HepG2 (cell line): ENCODE measurements around the gene SIGLEC1. TPM values are rescaled to one million over a fixed set of nuclear protein-coding genes. Genes with fewer than 3 reads are reported as not detected.

Experiments used
- ATAC-seq: fragments of 200-7000 bp; cut with Tn5 transposase; 3 replicates; pipeline ENCODE4 v1.9.1; 2020; ENCODE audit warnings: mild to moderate bottlenecking, moderate library complexity
- BruUV-seq: library from RNA; stranded (reverse); fragments of 400-500 nt; replicated peaks from 2 replicates; lab custom pipeline; 2021; lab: Mats Ljungman, UMichigan
- CTCF ChIA-PET: fragments of 300-600 bp; formaldehyde crosslinking; extraction: SDS; loops from one replicate; lab custom pipeline; 2021; ENCODE audit warnings: low total read pairs, inconsistent platforms, low intra/inter-chr PET ratio; lab: Yijun Ruan, JAX
- POLR2A ChIA-PET: fragments of 350-600 bp; sonication (Branson Sonifier 250); formaldehyde crosslinking; loops from one replicate; lab custom pipeline; 2020; ENCODE audit warnings: antibody characterized with exemption, inconsistent platforms; lab: Yijun Ruan, JAX
- DNase-seq: peaks from one replicate; pipeline ENCODE4 v3.0.0-alpha.2; 2015; ENCODE audit warnings: low spot score
- FAIRE-seq: peaks from 3 replicates; lab custom pipeline; 2011; peaks lifted over from hg19 to GRCh38; lab: Jason Lieb, UNC
- H2AFZ ChIP-seq: one replicate; pipeline ENCODE4 v1.6.1; 2011; ENCODE audit warnings: low read length, inconsistent platforms
- H3K27ac ChIP-seq: fragments of 300-600 bp; 3 replicates; pipeline ENCODE4 v1.8.0; 2011; ENCODE audit warnings: mixed run types, mild to moderate bottlenecking, mixed read lengths, low read length, inconsistent platforms; ENCODE audit not compliant: insufficient read depth; ENCODE audit errors: extremely low read length
- H3K27me3 ChIP-seq, 2 experiments: fragments of 200-600 bp in 1 of 2; 2 replicates in 1 of 2; 3 replicates in 1 of 2; pipeline versions ENCODE4 v1.6.0 to v1.8.0; 2011; ENCODE audit warnings: low read length in 2 of 2, mild to moderate bottlenecking in 2 of 2, moderate library complexity in 2 of 2, inconsistent platforms in 1 of 2; ENCODE audit not compliant: insufficient read depth in 2 of 2, control insufficient read depth in 1 of 2
- H3K36me3 ChIP-seq, 2 experiments: fragments of 200-600 bp in 1 of 2; replicated peaks in 1 of 2; 2 replicates in 1 of 2; 3 replicates in 1 of 2; pipeline versions ENCODE4 v1.5.1 to v1.8.0; 2011; ENCODE audit warnings: low read length in 2 of 2, inconsistent platforms in 1 of 2; ENCODE audit not compliant: insufficient read depth in 2 of 2, control insufficient read depth in 1 of 2
- H3K4me1 ChIP-seq: 2 replicates; pipeline ENCODE4 v1.5.1; 2012; ENCODE audit warnings: low read length, inconsistent platforms; ENCODE audit not compliant: insufficient read depth
- H3K4me2 ChIP-seq: 2 replicates; pipeline ENCODE4 v1.6.0; 2011; ENCODE audit warnings: low read depth, low read length, inconsistent platforms
- H3K4me3 ChIP-seq, 3 experiments: fragments of 200-600 bp in 1 of 3; sonication (generic), shearing (Covaris generic) in 1 of 3; replicated peaks in 1 of 3; 2 replicates each; pipeline ENCODE4 v1.5.1; 2011 to 2016; ENCODE audit warnings: low read length in 3 of 3, inconsistent platforms in 2 of 3, low read depth in 2 of 3, mild to moderate bottlenecking in 2 of 3, control low read depth in 1 of 3, mixed read lengths in 1 of 3; ENCODE audit not compliant: insufficient read depth in 1 of 3
- H3K79me2 ChIP-seq: one replicate; pipeline ENCODE4 v1.6.1; 2011; ENCODE audit warnings: low read length, inconsistent platforms; ENCODE audit not compliant: insufficient read depth
- H3K9ac ChIP-seq: 2 replicates; pipeline ENCODE4 v1.6.0; 2011; ENCODE audit warnings: mild to moderate bottlenecking, low read depth, low read length, inconsistent platforms; ENCODE audit not compliant: insufficient read depth
- H3K9me3 ChIP-seq: 2 replicates; pipeline ENCODE4 v1.5.1; 2012; ENCODE audit warnings: mild to moderate bottlenecking, low read length
- H4K20me1 ChIP-seq: 2 replicates; pipeline ENCODE4 v1.6.0; 2011; ENCODE audit warnings: inconsistent platforms, mild to moderate bottlenecking, low read length, moderate library complexity; ENCODE audit not compliant: insufficient read depth
- ATRX ChIP-seq: sonication (generic); formaldehyde crosslinking; IDR thresholded peaks from 2 replicates; pipeline ENCODE4 v1.4.0; 2020; ENCODE audit warnings: missing genetic modification reagents, borderline replicate concordance
- CC2D1A ChIP-seq: sonication (generic); formaldehyde crosslinking; IDR thresholded peaks from 2 replicates; pipeline ENCODE4 v1.8.1; 2023; ENCODE audit warnings: mild to moderate bottlenecking, missing genetic modification reagents
- CHD4 ChIP-seq: fragments of 200-600 bp; sonication (generic); IDR thresholded peaks from 2 replicates; pipeline ENCODE4 v1.7.0; 2017; ENCODE audit warnings: mild to moderate bottlenecking, low read length, borderline replicate concordance
- FUBP1 ChIP-seq: sonication (generic); formaldehyde crosslinking; IDR thresholded peaks from 2 replicates; pipeline ENCODE4 v1.5.1; 2020; ENCODE audit warnings: missing genetic modification reagents, mild to moderate bottlenecking, borderline replicate concordance
- NRL ChIP-seq: sonication (generic); formaldehyde crosslinking; IDR thresholded peaks from 2 replicates; pipeline ENCODE4 v1.5.0; 2020; ENCODE audit warnings: missing genetic modification reagents, mild to moderate bottlenecking, moderate library complexity, borderline replicate concordance
- SMAD9 ChIP-seq: sonication (generic); formaldehyde crosslinking; IDR thresholded peaks from 2 replicates; pipeline ENCODE4 v1.5.1; 2020; ENCODE audit warnings: mild to moderate bottlenecking, missing genetic modification reagents
- THAP8 ChIP-seq: sonication (generic); formaldehyde crosslinking; IDR thresholded peaks from 2 replicates; pipeline ENCODE4 v1.5.1; 2020; ENCODE audit warnings: missing genetic modification reagents, mild to moderate bottlenecking, borderline replicate concordance
- ZNF737 ChIP-seq: sonication (generic); formaldehyde crosslinking; IDR thresholded peaks from 2 replicates; pipeline ENCODE4 v1.5.0; 2020; ENCODE audit warnings: missing genetic modification reagents, mild to moderate bottlenecking, borderline replicate concordance
- WGBS: methylation state at CpG from one replicate; pipeline ENCODE4 v1.1.6; 2017; ENCODE audit warnings: low lambda C conversion rate; 5-methylcytosine and 5-hydroxymethylcytosine counted together
- in situ Hi-C: cut with HindIII; loops from 2 replicates; pipeline ENCODE4 v1.10.0; 2017; ENCODE audit warnings: low pct_unique_long_range_greater_than_20kb; ENCODE audit not compliant: extremely low pct_ligation_motif_present
- intact Hi-C: fragments of 100-400 bp; cut with micrococcal nuclease; formaldehyde crosslinking; loops from one replicate; pipeline ENCODE4 v1.10.0; 2022; ENCODE audit not compliant: unreplicated experiment
- polyA plus RNA-seq, 8 experiments: library from polyadenylated mRNA; depleted of rRNA in 3 of 8; stranded (reverse) in 7 of 8; unstranded in 1 of 8; fragments of >200 nt; fragmentation: Illumina TruSeq in 4 of 8; extraction: Trizol in 4 of 8; gene quantifications; 2 replicates each; pipeline versions ENCODE4 v1.2.1 to v1.2.3, GENCODE V29; 2011 to 2016; ENCODE audit warnings: low read depth in 4 of 8, missing spikeins in 1 of 8, mixed read lengths in 1 of 8; ENCODE audit not compliant: insufficient read depth in 1 of 8
- total RNA-seq, 5 experiments: library from RNA; depleted of rRNA; stranded (reverse); fragments of >200 nt; fragmentation: Illumina TruSeq; extraction: Trizol; gene quantifications; 2 replicates each; pipeline ENCODE4 v1.2.3, GENCODE V29; 2016; ENCODE audit warnings: low read depth in 1 of 5

SIGLEC1 gene
- total and polyA plus RNA-seq, 2 of the 13 experiments (the other 11 are each of a cell fraction or from before 2014, with no cell fraction given), result 0.01 TPM; not detected in 1

- H3K79me2 ChIP-seq, result no peaks in the 10 kb centered on the region
- CTCF ChIA-PET, result no interaction called here
- H3K27me3 ChIP-seq, result peaks cover 0 to 8% of the 10 kb centered on the region in 2 experiments; a peak in 3 of 5 replicates
- H3K9me3 ChIP-seq, result no peaks in the 10 kb centered on the region
- intact Hi-C loops (no loop called here), in situ Hi-C loops (no loop called here)
- WGBS, result 14% methylated on average over 6 of the region's 6 CpGs
- BruUV-seq, result no TSS peak
- no peaks in the 10 kb centered on the region for H4K20me1 ChIP-seq
- ATAC-seq, result no peak
- FAIRE-seq, result no peak
- no peaks in the 10 kb centered on the region for H3K36me3 ChIP-seq
- no peak overlapping the region for H2AFZ ChIP-seq
- no peak overlapping the region for H3K4me2 ChIP-seq
- H3K4me3 ChIP-seq, result no peak overlapping the region
- H3K4me1 ChIP-seq, result no peaks in the 10 kb centered on the region
- no peak overlapping the region for H3K9ac ChIP-seq
- POLR2A ChIA-PET, result no interaction called here
- TF ChIP-seq NRL, result no peak
- no peak for TF ChIP-seq CHD4
- no peak for TF ChIP-seq ZNF737 (CRISPR knock-in tag)
- no peak for TF ChIP-seq THAP8 (CRISPR knock-in tag)
- no peak for TF ChIP-seq SMAD9 (CRISPR knock-in tag)
- no peak for TF ChIP-seq CC2D1A
- TF ChIP-seq FUBP1, result no peak
- no peak for TF ChIP-seq ATRX
- no peak for DNase-seq
- no peak overlapping the region for H3K27ac ChIP-seq
Observed at GRCh38 chr20:3720626-3721025, 8.2 kb upstream of the SIGLEC1 start.
